HG02798 (cell line): Measurements from ENCODE around the gene FRMD4A.
A peak's percentile ranks its signal among the peaks of the same experiment; 100 is the strongest.
"Not testable (repeated sequence)": the region's sequence is repeated elsewhere in the genome, so short reads cannot be mapped to it uniquely, and the experiment has no call there.

Source experiments
- ATAC-seq: cut with Tn5 transposase; IDR thresholded peaks from one replicate; pipeline ENCODE4 v1.9.1; 2021; ENCODE audit warnings: mild to moderate bottlenecking; ENCODE audit not compliant: unreplicated experiment, poor library complexity

FRMD4A gene

GRCh38 chr10:13776861-13777311 lies 553.8 kb downstream of the FRMD4A start:
- peak; percentile 51 for ATAC-seq

GRCh38 chr10:13775786-13776775 lies 554.6 kb downstream of the FRMD4A start:
- ATAC-seq, result no peak

GRCh38 chr10:13774303-13774893 lies 556.3 kb downstream of the FRMD4A start:
- no peak for ATAC-seq

GRCh38 chr10:13773496-13774170 lies 557.1 kb downstream of the FRMD4A start:
- ATAC-seq, result no peak

GRCh38 chr10:13773043-13773442 lies 557.7 kb downstream of the FRMD4A start:
- ATAC-seq, result no peak

- ATAC-seq, result no peak
Measured at GRCh38 chr10:13771992-13772391, 558.7 kb downstream of the FRMD4A start.

- ATAC-seq, result no peak
Measured at GRCh38 chr10:13770760-13771493, 559.8 kb downstream of the FRMD4A start.

- no peak for ATAC-seq
Measured at GRCh38 chr10:13769946-13770345, 560.8 kb downstream of the FRMD4A start.

GRCh38 chr10:13767676-13768178 lies 563.0 kb downstream of the FRMD4A start:
- no peak for ATAC-seq

GRCh38 chr10:13767148-13767547 lies 563.6 kb downstream of the FRMD4A start:
- not testable (repeated sequence) for ATAC-seq

GRCh38 chr10:13765641-13766341 lies 564.9 kb downstream of the FRMD4A start:
- no peak for ATAC-seq

- no peak for ATAC-seq
Measured at GRCh38 chr10:13761490-13762091, 569.1 kb downstream of the FRMD4A start.

- no peak for ATAC-seq
Measured at GRCh38 chr10:13759168-13759567, 571.6 kb downstream of the FRMD4A start.

- no peak for ATAC-seq
Measured at GRCh38 chr10:13758756-13759155, 572.0 kb downstream of the FRMD4A start.

- ATAC-seq, result no peak
Measured at GRCh38 chr10:13758312-13758711, 572.4 kb downstream of the FRMD4A start.

GRCh38 chr10:13754277-13754676 lies 576.4 kb downstream of the FRMD4A start:
- no peak for ATAC-seq

GRCh38 chr10:13751191-13751764 lies 579.4 kb downstream of the FRMD4A start:
- peak; percentile 32 for ATAC-seq

GRCh38 chr10:13750299-13751190 lies 580.2 kb downstream of the FRMD4A start:
- no peak for ATAC-seq
